HFFc6 (cell line): ENCODE results near the gene TENM3. TPM values are rescaled to one million over a fixed set of nuclear protein-coding genes. Genes with fewer than 3 reads are reported as not detected.

Experiments
- DNase-seq: peaks from one replicate; pipeline ENCODE4 v3.0.0-alpha.2; 2018
- H3K27ac Mint-ChIP-seq: 2 replicates; pipeline ENCODE4 v1.8.0; 2020; ENCODE audit warnings: mild to moderate bottlenecking, mixed read lengths
- H3K27me3 Mint-ChIP-seq: 2 replicates; pipeline ENCODE4 v1.8.0; 2021; ENCODE audit warnings: mild to moderate bottlenecking, moderate library complexity, mixed read lengths; ENCODE audit not compliant: insufficient read depth
- H3K36me3 Mint-ChIP-seq: 2 replicates; pipeline ENCODE4 v1.8.0; 2021; ENCODE audit warnings: low read depth, mixed read lengths
- H3K4me1 Mint-ChIP-seq: 2 replicates; pipeline ENCODE4 v1.8.0; 2020; ENCODE audit warnings: low read depth, mixed read lengths
- H3K4me3 Mint-ChIP-seq: 2 replicates; pipeline ENCODE4 v1.8.0; 2020; ENCODE audit warnings: mild to moderate bottlenecking, moderate library complexity, mixed read lengths
- H3K9me3 Mint-ChIP-seq: 2 replicates; pipeline ENCODE4 v1.8.0; 2020; ENCODE audit warnings: mild to moderate bottlenecking, mixed read lengths
- total RNA-seq, 6 experiments: library from RNA; stranded (reverse); fragmentation: NEBNext Ultra II Directional; extraction: Animal tissue kit (Norgen Biotek cat#: 25700); gene quantifications; 2 replicates in 1 of 6; 3 replicates in 5 of 6; pipeline ENCODE4 v1.2.3, GENCODE V29; 2021
- TF ChIP-seq, protein P1 (sequence below): fragments of 200-600 bp; sonication (generic); IDR thresholded peaks from 2 replicates; pipeline ENCODE4 v1.5.0; 2021; ENCODE audit warnings: antibody characterized with exemption, mild to moderate bottlenecking

Gene TENM3
- total RNA-seq, 6 experiments from 2014 or later, result 31.1 to 52.1 (median 42.0) TPM

DNA sequence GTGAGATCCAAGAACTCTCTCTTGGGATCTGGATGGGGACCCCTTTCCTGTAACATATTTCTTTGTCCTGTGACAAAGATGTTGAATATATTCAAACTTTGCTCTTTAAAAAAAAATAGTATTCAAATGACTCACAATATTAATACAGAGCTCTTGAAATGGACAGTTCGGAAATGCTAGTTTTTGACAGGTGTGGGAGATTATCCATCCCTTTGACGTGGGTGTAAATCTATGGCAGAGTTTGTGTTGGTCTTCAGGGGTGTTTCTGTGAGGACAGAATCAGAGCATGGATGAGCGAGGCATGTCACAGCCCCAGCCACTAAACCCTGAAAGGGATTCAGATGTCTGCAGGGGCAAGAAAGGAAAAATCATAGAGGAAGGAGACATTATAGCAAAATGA is 25.8 kb downstream of the TENM3 start:
- Mint-ChIP-seq H3K36me3 (peaks cover 16% of the 10 kb centered on the region), H3K27ac (no peak overlapping the region), H3K4me1 (peaks cover 12% of the 10 kb centered on the region), H3K27me3 (no peaks in the 10 kb centered on the region; the same call in 1 of the 2 replicates), H3K9me3 (no peaks in the 10 kb centered on the region), H3K4me3 (no peak overlapping the region)
- TF ChIP-seq, protein P1, sequence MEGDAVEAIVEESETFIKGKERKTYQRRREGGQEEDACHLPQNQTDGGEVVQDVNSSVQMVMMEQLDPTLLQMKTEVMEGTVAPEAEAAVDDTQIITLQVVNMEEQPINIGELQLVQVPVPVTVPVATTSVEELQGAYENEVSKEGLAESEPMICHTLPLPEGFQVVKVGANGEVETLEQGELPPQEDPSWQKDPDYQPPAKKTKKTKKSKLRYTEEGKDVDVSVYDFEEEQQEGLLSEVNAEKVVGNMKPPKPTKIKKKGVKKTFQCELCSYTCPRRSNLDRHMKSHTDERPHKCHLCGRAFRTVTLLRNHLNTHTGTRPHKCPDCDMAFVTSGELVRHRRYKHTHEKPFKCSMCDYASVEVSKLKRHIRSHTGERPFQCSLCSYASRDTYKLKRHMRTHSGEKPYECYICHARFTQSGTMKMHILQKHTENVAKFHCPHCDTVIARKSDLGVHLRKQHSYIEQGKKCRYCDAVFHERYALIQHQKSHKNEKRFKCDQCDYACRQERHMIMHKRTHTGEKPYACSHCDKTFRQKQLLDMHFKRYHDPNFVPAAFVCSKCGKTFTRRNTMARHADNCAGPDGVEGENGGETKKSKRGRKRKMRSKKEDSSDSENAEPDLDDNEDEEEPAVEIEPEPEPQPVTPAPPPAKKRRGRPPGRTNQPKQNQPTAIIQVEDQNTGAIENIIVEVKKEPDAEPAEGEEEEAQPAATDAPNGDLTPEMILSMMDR, result no peak
- no peak for DNase-seq

DNA sequence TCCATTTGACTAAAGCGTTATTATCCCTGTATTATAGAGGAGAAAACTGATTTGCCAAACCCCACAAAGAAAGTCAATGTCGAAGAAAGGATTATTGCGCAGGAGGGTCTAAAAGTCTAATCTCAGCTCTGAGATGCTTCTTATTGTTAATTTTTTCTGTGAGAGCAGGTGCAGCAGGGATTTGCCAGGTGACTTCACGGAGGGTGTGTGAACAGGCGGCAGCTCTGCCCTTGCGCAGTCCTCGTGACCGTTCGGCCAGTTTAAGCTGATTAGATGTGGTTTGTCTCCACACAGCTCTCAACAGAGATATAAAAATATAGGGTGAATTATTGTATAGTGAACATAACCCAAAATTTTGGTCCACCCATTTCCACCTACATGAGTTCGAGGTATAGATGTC is 28.5 kb downstream of the TENM3 start:
- no peak for DNase-seq
- TF ChIP-seq, protein P1, result no peak
- Mint-ChIP-seq H3K27ac (no peak overlapping the region), H3K4me3 (no peak overlapping the region), H3K9me3 (no peaks in the 10 kb centered on the region), H3K27me3 (no peaks in the 10 kb centered on the region), H3K36me3 (peaks cover 16% of the 10 kb centered on the region), H3K4me1 (peaks cover 15% of the 10 kb centered on the region)

DNA sequence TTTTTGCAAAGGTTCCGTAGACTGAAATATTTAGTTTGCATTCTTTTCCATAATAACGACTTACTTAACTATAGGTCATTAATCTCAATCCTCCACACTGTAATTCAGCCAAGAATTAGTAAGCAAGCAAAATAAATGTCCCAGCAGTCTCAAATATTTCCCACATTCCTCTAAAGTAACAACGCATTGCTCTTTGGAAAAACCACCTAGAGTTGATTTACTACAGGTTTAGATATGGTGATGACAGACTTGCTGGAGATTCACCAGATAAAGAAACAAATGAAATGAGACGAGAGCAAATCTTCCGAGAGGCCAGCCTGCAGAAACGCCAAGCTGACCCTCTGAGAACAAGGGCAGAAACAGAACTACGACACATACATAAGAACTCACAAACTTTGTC is 28.9 kb downstream of the TENM3 start:
- TF ChIP-seq, protein P1, result no peak
- H3K4me1 Mint-ChIP-seq, result peaks cover 19% of the 10 kb centered on the region
- H3K27me3 Mint-ChIP-seq, result no peaks in the 10 kb centered on the region
- no peak overlapping the region for H3K27ac Mint-ChIP-seq
- DNase-seq, result no peak
- H3K4me3 Mint-ChIP-seq, result no peak overlapping the region
- peaks cover 16% of the 10 kb centered on the region for H3K36me3 Mint-ChIP-seq
- H3K9me3 Mint-ChIP-seq, result no peaks in the 10 kb centered on the region

DNA sequence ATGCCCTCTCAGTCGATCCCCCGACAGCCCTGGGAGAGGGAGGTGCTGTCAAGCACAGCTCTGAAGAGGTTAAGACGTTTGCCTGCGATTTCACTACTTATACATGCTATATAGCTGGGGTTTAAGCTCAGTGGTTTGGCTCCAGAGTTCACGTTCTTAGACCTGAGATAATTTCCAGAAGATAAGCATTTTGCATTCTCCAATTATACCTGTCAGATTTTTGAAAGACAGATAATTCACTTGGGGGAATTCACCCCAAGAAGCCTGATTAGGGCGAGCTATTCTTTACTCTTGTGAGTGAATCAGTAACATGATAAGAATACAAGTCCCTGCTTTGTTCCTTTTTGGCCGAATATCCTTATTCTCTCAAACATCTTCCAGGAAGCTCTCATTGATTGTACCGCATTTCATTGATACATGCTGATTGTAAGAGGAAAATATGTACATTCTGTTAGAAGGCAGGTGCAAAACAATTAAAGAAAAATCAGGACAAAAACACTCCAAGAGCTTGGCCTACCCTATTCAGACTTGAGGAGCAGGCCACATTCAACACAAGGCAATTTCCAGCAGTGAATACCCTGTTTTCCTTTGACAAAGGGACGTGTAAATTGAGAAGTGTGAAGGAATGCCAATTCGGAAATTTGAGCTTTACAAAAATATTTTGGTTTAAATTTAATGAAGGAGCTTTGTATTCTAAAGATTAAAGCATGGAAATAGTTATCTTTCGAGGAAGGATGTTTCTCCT is 30.2 kb downstream of the TENM3 start:
- no peak for DNase-seq
- TF ChIP-seq, protein P1, result no peak
- Mint-ChIP-seq H3K36me3 (peaks cover 16% of the 10 kb centered on the region), H3K27ac (no peak overlapping the region), H3K9me3 (no peaks in the 10 kb centered on the region), H3K4me3 (no peak overlapping the region), H3K27me3 (no peaks in the 10 kb centered on the region), H3K4me1 (peaks cover 23% of the 10 kb centered on the region)

DNA sequence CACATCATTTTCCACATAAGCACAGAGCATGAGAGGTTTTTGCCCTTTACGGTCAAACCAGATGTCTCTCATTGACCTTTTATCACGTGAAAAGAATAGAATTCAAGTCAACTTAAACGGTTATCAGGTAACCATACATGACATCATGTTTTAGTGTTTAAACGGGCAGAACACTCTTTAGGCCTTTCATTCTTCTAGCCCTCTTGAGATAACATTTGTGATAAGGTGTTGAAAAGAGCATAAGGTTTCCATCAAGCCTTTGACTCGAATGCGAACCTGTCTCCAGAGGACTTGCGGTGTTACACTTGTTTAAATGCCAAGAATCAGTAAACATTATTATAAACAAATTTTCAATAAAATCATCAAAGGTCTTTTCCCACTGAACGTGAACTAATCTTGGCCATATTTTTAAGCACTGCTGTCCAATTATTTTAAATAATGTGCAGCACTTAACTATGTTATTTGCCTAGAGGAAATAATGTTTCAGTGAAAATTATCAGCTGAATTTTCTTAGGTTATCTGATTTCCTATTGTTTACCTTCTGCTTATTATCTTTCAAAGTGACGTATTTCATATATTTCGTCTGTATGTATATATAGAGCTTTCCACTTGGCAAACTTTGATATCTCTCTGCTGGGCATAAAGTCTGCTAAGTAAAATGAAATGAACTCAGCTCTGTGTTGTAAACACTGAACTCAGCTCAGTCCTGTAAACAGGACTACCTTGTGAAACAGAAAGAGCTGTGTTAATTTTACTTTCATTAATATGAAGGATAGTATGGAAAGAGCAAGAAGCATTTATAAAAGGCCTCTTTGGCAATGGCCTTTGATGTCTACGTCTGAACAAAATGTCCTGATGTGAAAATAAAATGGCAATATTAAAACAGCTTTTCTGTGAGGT is 33.3 kb downstream of the TENM3 start:
- H3K27ac Mint-ChIP-seq, result no peak overlapping the region
- no peaks in the 10 kb centered on the region for H3K9me3 Mint-ChIP-seq
- H3K4me1 Mint-ChIP-seq, result peaks cover 35% of the 10 kb centered on the region
- DNase-seq, result no peak
- TF ChIP-seq, protein P1, result no peak
- H3K4me3 Mint-ChIP-seq, result no peak overlapping the region
- peaks cover 12% of the 10 kb centered on the region for H3K36me3 Mint-ChIP-seq
- no peaks in the 10 kb centered on the region; the same call in none of the 2 replicates for H3K27me3 Mint-ChIP-seq
